Karpas-422 (cell line): ENCODE data around the gene KCNG3. TPM values are rescaled to one million over a fixed set of nuclear protein-coding genes. Genes with fewer than 3 reads are reported as not detected.

Source experiments
- DNase-seq: peaks from one replicate; pipeline ENCODE4 v3.0.0-alpha.2; 2015
- H2AFZ ChIP-seq: fragments of 200-600 bp; sonication (generic); 2 replicates; pipeline ENCODE4 v1.6.1; 2014; ENCODE audit warnings: antibody characterized with exemption, low read length, mixed read lengths
- H3K27ac ChIP-seq: fragments of 200-600 bp; sonication (generic); 2 replicates; pipeline ENCODE4 v1.5.1; 2014; ENCODE audit warnings: mild to moderate bottlenecking, low read length, moderate library complexity
- H3K27me3 ChIP-seq: fragments of 200-600 bp; sonication (generic); 2 replicates; pipeline ENCODE4 v1.6.1; 2014; ENCODE audit warnings: low read length, mixed read lengths
- H3K36me3 ChIP-seq: fragments of 200-600 bp; sonication (generic); 2 replicates; pipeline ENCODE4 v1.6.1; 2014; ENCODE audit warnings: low read length, mixed read lengths; ENCODE audit not compliant: insufficient read depth
- H3K4me1 ChIP-seq: fragments of 200-600 bp; sonication (generic); 2 replicates; pipeline ENCODE4 v1.6.1; 2014; ENCODE audit warnings: mild to moderate bottlenecking, low read length, mixed read lengths
- H3K4me2 ChIP-seq: fragments of 200-600 bp; sonication (generic); 2 replicates; pipeline ENCODE4 v1.6.1; 2014; ENCODE audit warnings: low read length, low read depth, mild to moderate bottlenecking; ENCODE audit not compliant: poor library complexity, severe bottlenecking
- H3K4me3 ChIP-seq: fragments of 200-600 bp; sonication (generic); 2 replicates; pipeline ENCODE4 v1.5.1; 2014; ENCODE audit warnings: mild to moderate bottlenecking, antibody characterized with exemption, low read length, mixed read lengths
- H3K79me2 ChIP-seq: fragments of 200-600 bp; sonication (generic); 2 replicates; pipeline ENCODE4 v1.6.1; 2014; ENCODE audit warnings: mild to moderate bottlenecking, low read length, mixed read lengths
- H3K9ac ChIP-seq: fragments of 200-600 bp; sonication (generic); 2 replicates; pipeline ENCODE4 v1.6.0; 2014; ENCODE audit warnings: low read length
- H3K9me2 ChIP-seq: fragments of 200-600 bp; sonication (generic), shearing (Covaris generic); replicated peaks from 2 replicates; pipeline ENCODE4 v1.6.0; 2014; ENCODE audit warnings: mild to moderate bottlenecking, low read length, moderate library complexity; ENCODE audit not compliant: insufficient read depth
- H3K9me3 ChIP-seq: fragments of 300-700, 200-600 bp; sonication (generic); 2 replicates; pipeline ENCODE4 v1.6.1; 2014; ENCODE audit warnings: low read length, mixed read lengths
- H4K20me1 ChIP-seq: fragments of 200-600 bp; sonication (generic); 2 replicates; pipeline ENCODE4 v1.6.1; 2014; ENCODE audit warnings: mild to moderate bottlenecking, antibody characterized with exemption, low read length, low read depth; ENCODE audit not compliant: insufficient read depth
- total RNA-seq: library from RNA; depleted of rRNA; stranded (reverse); fragments of >200 nt; shearing (Covaris generic); gene quantifications from 2 replicates; pipeline ENCODE4 v1.2.3, GENCODE V29; 2014; ENCODE audit warnings: low replicate concordance

KCNG3 gene
- total RNA-seq, 1 experiment from 2014 or later, result not detected

DNA sequence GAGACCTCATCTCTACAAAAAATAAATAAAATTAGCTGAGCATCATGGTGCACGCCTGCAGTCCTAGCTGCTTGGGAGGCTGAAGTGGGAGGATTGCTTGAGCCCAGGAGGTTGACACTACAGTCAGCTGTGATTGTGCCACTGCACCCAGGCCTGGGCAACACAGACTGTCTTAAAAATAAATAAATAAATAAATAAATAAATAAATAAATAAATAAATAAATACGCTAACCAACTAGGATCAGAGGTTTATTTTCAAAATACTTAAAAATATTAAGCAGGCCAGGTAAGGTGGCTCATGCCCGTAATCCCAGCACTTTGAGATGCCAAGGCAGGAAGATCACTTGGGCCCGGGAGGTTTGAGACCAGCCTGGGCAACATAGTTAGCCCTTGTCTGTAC lies 63.6 kb downstream of the KCNG3 start:
- no peak for DNase-seq
- Histone ChIP-seq H3K79me2 (no peaks in the 10 kb centered on the region), H4K20me1 (no peaks in the 10 kb centered on the region), H3K9ac (no peak overlapping the region), H3K9me3 (no peaks in the 10 kb centered on the region), H3K36me3 (no peaks in the 10 kb centered on the region), H3K4me1 (no peaks in the 10 kb centered on the region), H3K27ac (no peak overlapping the region), H3K4me2 (no peak overlapping the region), H3K4me3 (no peak overlapping the region), H3K27me3 (no peaks in the 10 kb centered on the region), H2AFZ (no peak overlapping the region), H3K9me2 (no peaks in the 10 kb centered on the region)

DNA sequence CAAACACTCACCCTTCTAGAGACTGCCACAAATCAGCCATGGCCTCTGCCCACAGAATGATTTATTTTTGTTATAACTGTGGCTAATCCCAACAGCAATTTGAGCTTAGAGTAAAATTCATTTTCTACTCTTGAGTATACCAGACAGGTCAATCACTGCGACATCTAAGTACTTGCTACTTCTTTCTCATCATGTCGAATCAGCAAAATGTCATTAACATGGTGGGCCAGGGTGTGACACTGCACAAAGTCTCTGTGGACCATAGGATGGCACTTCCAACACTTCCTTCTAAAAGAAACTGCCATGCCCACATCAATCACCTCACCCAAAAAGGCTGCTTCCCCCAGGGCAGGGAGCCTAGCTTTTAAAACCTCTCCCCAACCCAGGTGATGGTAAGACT lies 64.4 kb downstream of the KCNG3 start:
- Histone ChIP-seq H3K27me3 (no peaks in the 10 kb centered on the region), H3K79me2 (no peaks in the 10 kb centered on the region), H3K9me3 (no peaks in the 10 kb centered on the region), H3K4me2 (no peak overlapping the region), H3K9ac (no peak overlapping the region), H3K4me3 (no peak overlapping the region), H3K9me2 (no peaks in the 10 kb centered on the region), H2AFZ (no peak overlapping the region), H4K20me1 (no peaks in the 10 kb centered on the region), H3K36me3 (no peaks in the 10 kb centered on the region), H3K27ac (no peak overlapping the region), H3K4me1 (no peaks in the 10 kb centered on the region)
- DNase-seq, result no peak

GRCh38 chr2:42425697-42426096 lies 68.1 kb downstream of the KCNG3 start:
- Histone ChIP-seq H3K9ac (no peak overlapping the region), H3K4me3 (no peak overlapping the region), H3K79me2 (no peaks in the 10 kb centered on the region), H3K36me3 (no peaks in the 10 kb centered on the region), H2AFZ (no peak overlapping the region), H4K20me1 (no peaks in the 10 kb centered on the region), H3K9me3 (no peaks in the 10 kb centered on the region), H3K4me2 (no peak overlapping the region), H3K4me1 (no peaks in the 10 kb centered on the region), H3K27me3 (no peaks in the 10 kb centered on the region), H3K9me2 (no peaks in the 10 kb centered on the region), H3K27ac (no peak overlapping the region)
- no peak for DNase-seq

DNA sequence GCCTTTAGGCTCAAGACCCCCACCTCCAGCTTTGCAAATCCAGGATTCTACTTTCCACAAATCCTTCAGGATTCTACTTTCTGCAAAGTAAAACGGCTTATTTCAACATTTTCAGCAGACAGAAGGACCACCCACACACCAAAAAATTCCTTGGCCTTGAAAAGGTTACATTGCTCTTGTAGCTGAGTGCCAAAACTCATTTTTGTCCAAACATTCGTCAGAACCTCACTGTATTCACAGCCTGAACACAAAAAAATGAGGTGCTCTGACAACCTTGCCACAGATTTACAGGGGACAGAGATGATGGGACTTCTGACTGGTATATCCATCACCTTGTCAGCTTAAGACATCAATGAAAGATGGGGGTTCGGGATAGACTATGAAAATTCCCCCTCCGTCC lies 69.7 kb downstream of the KCNG3 start:
- no peak for DNase-seq
- Histone ChIP-seq H3K27me3 (no peaks in the 10 kb centered on the region), H3K4me3 (no peak overlapping the region), H3K27ac (no peak overlapping the region), H3K9ac (no peak overlapping the region), H4K20me1 (no peaks in the 10 kb centered on the region), H3K4me1 (no peaks in the 10 kb centered on the region), H3K79me2 (no peaks in the 10 kb centered on the region), H3K9me2 (no peaks in the 10 kb centered on the region), H2AFZ (no peak overlapping the region), H3K4me2 (no peak overlapping the region), H3K9me3 (no peaks in the 10 kb centered on the region), H3K36me3 (no peaks in the 10 kb centered on the region)

DNA sequence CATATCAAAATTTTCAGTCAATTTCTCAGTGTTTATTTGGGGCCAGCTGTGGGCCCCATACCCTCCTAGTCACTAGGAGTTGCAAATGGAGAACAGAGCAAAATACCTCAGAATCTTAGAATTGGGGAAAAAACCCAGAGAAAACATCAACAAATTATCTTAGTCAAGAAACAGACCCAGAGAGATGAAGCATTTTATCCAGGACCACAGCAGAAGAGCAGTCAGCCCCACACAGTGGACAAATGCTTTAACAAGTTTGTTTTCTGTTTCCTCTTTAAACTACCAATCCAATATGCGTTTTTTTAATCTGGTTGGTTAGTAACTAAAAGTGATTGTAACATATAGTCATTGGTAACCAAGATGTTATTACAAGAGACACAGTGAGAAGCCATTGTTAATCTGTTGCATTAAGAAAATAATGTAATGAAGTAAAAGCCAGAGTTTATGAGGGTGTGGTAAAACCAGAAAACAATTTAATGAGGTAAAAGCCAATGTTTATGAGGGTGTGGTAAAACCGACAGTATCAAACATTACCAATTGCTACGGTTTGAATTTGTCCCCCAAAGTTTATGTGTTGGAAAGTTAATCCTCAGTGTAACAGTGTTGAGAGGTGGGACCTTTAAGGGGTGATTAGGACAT lies 72.1 kb downstream of the KCNG3 start:
- no peaks in the 10 kb centered on the region for H3K27me3 ChIP-seq
- H3K4me1 ChIP-seq, result no peaks in the 10 kb centered on the region
- H3K9me2 ChIP-seq, result no peaks in the 10 kb centered on the region
- no peak overlapping the region for H3K9ac ChIP-seq
- no peaks in the 10 kb centered on the region for H3K79me2 ChIP-seq
- H3K27ac ChIP-seq, result no peak overlapping the region
- no peak overlapping the region for H3K4me3 ChIP-seq
- H3K36me3 ChIP-seq, result no peaks in the 10 kb centered on the region
- no peak overlapping the region for H2AFZ ChIP-seq
- DNase-seq, result no peak
- H3K9me3 ChIP-seq, result no peaks in the 10 kb centered on the region
- H3K4me2 ChIP-seq, result no peak overlapping the region
- H4K20me1 ChIP-seq, result no peaks in the 10 kb centered on the region

DNA sequence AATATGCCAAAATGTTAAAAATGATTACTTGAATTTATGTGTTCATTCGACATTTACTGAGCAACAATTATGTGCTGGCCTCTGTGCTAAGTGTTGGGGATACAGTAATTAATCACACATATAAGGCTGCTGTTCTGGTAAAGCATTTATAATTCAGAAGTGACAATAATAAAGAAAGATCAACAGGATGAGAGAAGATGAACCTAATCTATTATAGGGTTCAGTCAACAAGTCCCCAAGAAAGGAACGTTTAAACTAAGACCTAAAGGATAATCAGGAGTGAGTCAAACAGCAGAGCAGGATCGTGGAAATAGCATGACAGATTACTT lies 72.7 kb downstream of the KCNG3 start:
- H2AFZ ChIP-seq, result no peak overlapping the region
- H3K27ac ChIP-seq, result no peak overlapping the region
- DNase-seq, result no peak
- no peaks in the 10 kb centered on the region for H3K79me2 ChIP-seq
- no peak overlapping the region for H3K4me2 ChIP-seq
- H3K36me3 ChIP-seq, result no peaks in the 10 kb centered on the region
- H3K9me3 ChIP-seq, result no peaks in the 10 kb centered on the region
- H3K4me3 ChIP-seq, result no peak overlapping the region
- no peaks in the 10 kb centered on the region for H3K27me3 ChIP-seq
- no peaks in the 10 kb centered on the region for H3K4me1 ChIP-seq
- H3K9ac ChIP-seq, result no peak overlapping the region
- H4K20me1 ChIP-seq, result no peaks in the 10 kb centered on the region
- H3K9me2 ChIP-seq, result no peaks in the 10 kb centered on the region

DNA sequence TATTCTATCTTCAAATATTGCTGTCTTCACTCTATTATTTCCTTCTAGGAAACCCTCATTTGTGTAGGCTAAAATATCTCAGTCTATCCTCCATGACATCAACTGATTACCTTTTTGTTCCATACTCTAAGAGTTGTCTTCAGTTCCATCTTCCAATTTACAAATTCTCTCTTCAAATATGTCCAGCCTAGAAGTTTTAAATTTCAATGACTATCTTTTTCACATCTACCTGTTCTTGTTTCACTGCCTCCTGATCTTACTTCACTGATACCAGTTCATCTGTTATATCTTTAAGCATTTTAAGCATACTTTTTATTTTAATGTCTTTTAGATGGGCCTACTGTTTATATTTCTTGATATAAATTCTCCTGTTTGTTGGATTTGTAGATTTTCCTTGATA lies 79.1 kb downstream of the KCNG3 start:
- no peak for DNase-seq

DNA sequence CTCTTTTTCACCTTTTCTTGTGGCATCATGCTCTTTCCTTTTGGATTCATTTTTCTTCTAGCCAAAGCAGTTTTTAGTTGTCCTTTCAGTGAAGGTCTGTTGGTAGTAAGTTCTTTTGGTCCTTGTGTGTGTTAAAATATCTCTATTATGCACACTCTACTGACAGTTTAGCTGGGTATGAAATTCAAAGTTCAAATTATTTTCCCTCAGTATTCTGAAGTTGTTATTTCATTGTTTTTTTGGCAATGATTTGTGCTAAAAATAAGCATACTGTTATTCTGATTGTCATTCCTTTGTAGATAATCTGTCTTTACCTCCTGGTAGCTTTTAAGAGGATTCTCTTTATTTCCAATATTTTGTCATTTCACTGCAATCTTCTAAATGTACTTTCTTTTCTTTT lies 79.6 kb downstream of the KCNG3 start:
- H4K20me1 ChIP-seq, result no peaks in the 10 kb centered on the region
- no peak overlapping the region for H3K4me2 ChIP-seq
- H2AFZ ChIP-seq, result no peak overlapping the region
- no peaks in the 10 kb centered on the region for H3K27me3 ChIP-seq
- peaks cover 10% of the 10 kb centered on the region; the same call in 1 of the 2 replicates for H3K9me3 ChIP-seq
- DNase-seq, result no peak
- H3K9me2 ChIP-seq, result no peaks in the 10 kb centered on the region
- no peak overlapping the region for H3K9ac ChIP-seq
- H3K4me1 ChIP-seq, result no peaks in the 10 kb centered on the region
- no peak overlapping the region for H3K27ac ChIP-seq
- no peaks in the 10 kb centered on the region for H3K36me3 ChIP-seq
- no peak overlapping the region for H3K4me3 ChIP-seq
- no peaks in the 10 kb centered on the region for H3K79me2 ChIP-seq

More for the DNA sequence above, 79.1 kb downstream of the KCNG3 start:
- Histone ChIP-seq H3K4me3 (no peak overlapping the region), H3K36me3 (no peaks in the 10 kb centered on the region), H3K9ac (no peak overlapping the region), H3K79me2 (no peaks in the 10 kb centered on the region), H4K20me1 (no peaks in the 10 kb centered on the region), H3K9me2 (no peaks in the 10 kb centered on the region), H2AFZ (no peak overlapping the region), H3K27ac (no peak overlapping the region), H3K9me3 (peaks cover 10% of the 10 kb centered on the region; the same call in 1 of the 2 replicates), H3K4me1 (no peaks in the 10 kb centered on the region), H3K27me3 (no peaks in the 10 kb centered on the region), H3K4me2 (no peak overlapping the region)
